ENCODE results near the gene POU2F1. TPM values are rescaled to one million over a fixed set of nuclear protein-coding genes. Genes with fewer than 3 reads are reported as not detected.

The POU2F1 gene
- total RNA-seq, 1 donor from 2014 or later, result 68.0 TPM

- Histone ChIP-seq H3K27me3 (peaks cover 22% of the 10 kb centered on the region), H2AFZ (replicated peaks) (no peak overlapping the region), H4K20me1 (ENCODE audit: low read depth) (no peaks in the 10 kb centered on the region), H3F3A (ENCODE audit: low read depth) (no peaks in the 10 kb centered on the region), H3K4me2 (no peak overlapping the region), H3K4me1 (no peaks in the 10 kb centered on the region), H3K9ac (no peak overlapping the region), H3K79me2 (ENCODE audit: low read depth) (no peaks in the 10 kb centered on the region), H3K4me3 (no peak overlapping the region), H3K27ac (no peak overlapping the region), H3K9me3 (ENCODE audit: low read depth) (no peaks in the 10 kb centered on the region), H3K36me3 (no peaks in the 10 kb centered on the region)
- peaks cover 42% of the 10 kb centered on the region for H3K4me1 Mint-ChIP-seq
- peak overlapping the region; percentile 21 for H3K27ac Mint-ChIP-seq
- H3K36me3 Mint-ChIP-seq, result no peaks in the 10 kb centered on the region
- peaks cover 15% of the 10 kb centered on the region for H3K27me3 Mint-ChIP-seq (ENCODE audit: insufficient read depth, low read depth)
- TF ChIP-seq EZH2phosphoT487 (IDR thresholded peaks at IDR 0.05) (no peak), CTCF (IDR thresholded peaks at IDR 0.05) (no peak), EZH2 (IDR thresholded peaks at IDR 0.05) (no peak)
- no peak for DNase-seq (ENCODE audit: low spot score)
- H3K4me3 Mint-ChIP-seq, result no peak overlapping the region
- H3K9me3 Mint-ChIP-seq, result no peaks in the 10 kb centered on the region
These were observed 223.1 kb downstream of the POU2F1 start for GRCh38 chr1:167443757-167444156.

GRCh38 chr1:167446966-167447365 is 226.3 kb downstream of the POU2F1 start:
- H4K20me1 ChIP-seq (ENCODE audit: low read depth), result no peaks in the 10 kb centered on the region
- no peaks in the 10 kb centered on the region for H3K27me3 ChIP-seq
- H3K27ac Mint-ChIP-seq, result no peak overlapping the region
- H3K4me1 ChIP-seq, result no peaks in the 10 kb centered on the region
- H3K27me3 Mint-ChIP-seq (ENCODE audit: insufficient read depth, low read depth), result peaks cover 8% of the 10 kb centered on the region
- no peak overlapping the region for H3K4me3 ChIP-seq
- no peak overlapping the region for H2AFZ ChIP-seq (replicated peaks)
- DNase-seq (ENCODE audit: low spot score), result no peak
- no peaks in the 10 kb centered on the region for H3F3A ChIP-seq (ENCODE audit: low read depth)
- H3K4me2 ChIP-seq, result no peak overlapping the region
- H3K9me3 ChIP-seq (ENCODE audit: low read depth), result no peaks in the 10 kb centered on the region
- H3K9ac ChIP-seq, result no peak overlapping the region
- H3K36me3 Mint-ChIP-seq, result no peaks in the 10 kb centered on the region
- peaks cover 34% of the 10 kb centered on the region for H3K4me1 Mint-ChIP-seq
- TF ChIP-seq CTCF (IDR thresholded peaks at IDR 0.05), result no peak
- H3K27ac ChIP-seq, result no peak overlapping the region
- H3K9me3 Mint-ChIP-seq, result no peaks in the 10 kb centered on the region
- H3K79me2 ChIP-seq (ENCODE audit: low read depth), result no peaks in the 10 kb centered on the region
- H3K36me3 ChIP-seq, result no peaks in the 10 kb centered on the region
- H3K4me3 Mint-ChIP-seq, result no peak overlapping the region

DNA sequence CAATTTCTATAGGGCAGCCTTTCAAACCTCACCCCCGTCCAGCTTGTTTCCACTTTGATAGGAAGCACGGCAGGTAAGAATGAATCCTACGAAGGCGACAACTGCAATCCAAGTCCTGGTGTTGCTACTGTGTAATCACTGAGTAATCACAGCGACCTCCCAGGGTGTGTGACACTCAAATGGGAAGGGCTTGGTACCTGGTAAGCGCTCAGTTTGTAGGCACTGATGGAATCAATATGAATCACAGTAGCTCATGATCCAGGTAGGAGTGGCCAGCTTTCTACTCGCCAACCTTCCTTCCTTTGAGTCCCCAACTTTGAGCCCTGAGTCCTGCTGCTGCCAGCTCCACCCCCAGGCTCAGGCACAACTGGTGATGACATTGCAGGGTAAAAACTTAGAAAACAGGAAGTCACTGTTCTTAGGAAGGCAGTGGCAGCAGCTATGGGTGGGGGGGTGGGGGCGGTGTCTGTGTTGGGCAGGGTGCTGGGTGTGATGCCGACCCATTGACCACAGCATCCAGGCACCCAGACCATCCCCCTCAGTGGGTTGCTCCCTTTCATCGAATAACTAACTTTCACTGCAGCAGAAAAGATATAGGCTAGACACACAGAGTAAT is 226.9 kb downstream of the POU2F1 start:
- H3K36me3 Mint-ChIP-seq, result no peaks in the 10 kb centered on the region
- peaks cover 8% of the 10 kb centered on the region for H3K27me3 Mint-ChIP-seq (ENCODE audit: insufficient read depth, low read depth)
- peak overlapping the region; percentile 26 for H2AFZ ChIP-seq (replicated peaks)

More for the DNA sequence above, 226.9 kb downstream of the POU2F1 start:
- peaks cover 33% of the 10 kb centered on the region for H3K4me1 Mint-ChIP-seq
- Histone ChIP-seq H3K79me2 (ENCODE audit: low read depth) (no peaks in the 10 kb centered on the region), H3K4me2 (no peak overlapping the region), H3K4me1 (no peaks in the 10 kb centered on the region), H3F3A (ENCODE audit: low read depth) (no peaks in the 10 kb centered on the region), H3K9ac (no peak overlapping the region), H3K9me3 (ENCODE audit: low read depth) (no peaks in the 10 kb centered on the region), H4K20me1 (ENCODE audit: low read depth) (no peaks in the 10 kb centered on the region), H3K27ac (no peak overlapping the region), H3K4me3 (no peak overlapping the region), H3K36me3 (no peaks in the 10 kb centered on the region), H3K27me3 (no peaks in the 10 kb centered on the region)
- TF ChIP-seq EZH2 (IDR thresholded peaks at IDR 0.05) (no peak), EZH2phosphoT487 (IDR thresholded peaks at IDR 0.05) (no peak), CTCF (IDR thresholded peaks at IDR 0.05) (no peak)
- no peak overlapping the region for H3K4me3 Mint-ChIP-seq
- H3K27ac Mint-ChIP-seq, result no peak overlapping the region
- no peak for DNase-seq (ENCODE audit: low spot score)
- H3K9me3 Mint-ChIP-seq, result no peaks in the 10 kb centered on the region

Data from neural progenitor cell (in vitro differentiated cells).